H1 (cell line): ENCODE data around the gene MLANA. TPM values are rescaled to one million over a fixed set of nuclear protein-coding genes. Genes with fewer than 3 reads are reported as not detected.

ENCODE experiments used
- CTCF ChIA-PET: fragments of 300-600 bp; sonication (Branson Sonifier 250); formaldehyde crosslinking; loops from one replicate; lab custom pipeline; 2021; ENCODE audit not compliant: partially characterized antibody; lab: Charles Lee
- POLR2A ChIA-PET: fragments of 300-600 bp; sonication (Branson Sonifier 250); formaldehyde crosslinking; loops from one replicate; lab custom pipeline; 2021; ENCODE audit warnings: inconsistent platforms; ENCODE audit not compliant: partially characterized antibody; lab: Charles Lee
- DNase-seq, 2 experiments: peaks; one replicate each; pipeline versions ENCODE4 v3.0.0 to v3.0.0-alpha.2; 2010 to 2022; ENCODE audit warnings: low spot score in 2 of 2, low read depth in 1 of 2, mixed read lengths in 1 of 2
- FAIRE-seq: peaks from 2 replicates; lab custom pipeline; 2011; peaks lifted over from hg19 to GRCh38; lab: Jason Lieb, UNC
- H2AFZ ChIP-seq: 2 replicates; pipeline ENCODE4 v1.8.1; 2012; ENCODE audit warnings: low read length, inconsistent platforms
- H2AK5ac ChIP-seq: 2 replicates; pipeline ENCODE4 v1.6.1; 2013; ENCODE audit warnings: low read depth, low read length
- H2BK120ac ChIP-seq: replicated peaks from 2 replicates; pipeline ENCODE3; 2013; ENCODE audit warnings: low read depth, low read length, inconsistent platforms
- H2BK12ac ChIP-seq: 2 replicates; pipeline ENCODE4 v1.6.1; 2013; ENCODE audit warnings: low read depth, low read length
- H2BK15ac ChIP-seq: 2 replicates; pipeline ENCODE4 v1.6.1; 2013; ENCODE audit warnings: low read length
- H2BK20ac ChIP-seq: 2 replicates; pipeline ENCODE4 v1.6.1; 2013; ENCODE audit warnings: low read length
- H2BK5ac ChIP-seq: 2 replicates; pipeline ENCODE4 v1.6.1; 2013; ENCODE audit warnings: low read depth, low read length
- H3K14ac ChIP-seq: 2 replicates; pipeline ENCODE4 v1.6.1; 2013; ENCODE audit warnings: inconsistent platforms; ENCODE audit not compliant: insufficient read length
- H3K18ac ChIP-seq: 2 replicates; pipeline ENCODE4 v1.6.1; 2013; ENCODE audit warnings: low read length; ENCODE audit errors: extremely low read depth
- H3K23ac ChIP-seq: 2 replicates; pipeline ENCODE4 v1.6.1; 2013; ENCODE audit warnings: inconsistent platforms; ENCODE audit not compliant: insufficient read length
- H3K23me2 ChIP-seq: 2 replicates; pipeline ENCODE4 v1.6.1; 2013; ENCODE audit warnings: low read depth, low read length
- H3K27ac ChIP-seq: 2 replicates; pipeline ENCODE4 v1.6.1; 2011; ENCODE audit warnings: low read depth, low read length, inconsistent platforms
- H3K27me3 ChIP-seq, 4 experiments: replicated peaks in 1 of 4; 1 replicate in 1 of 4; 2 replicates in 3 of 4; pipeline versions ENCODE4 v1.6.1 to v1.8.1; 2011 to 2013; ENCODE audit warnings: low read length in 3 of 4, mild to moderate bottlenecking in 3 of 4, inconsistent platforms in 2 of 4, mixed read lengths in 2 of 4, moderate library complexity in 1 of 4; ENCODE audit not compliant: control insufficient read depth in 3 of 4, insufficient read depth in 3 of 4; ENCODE audit errors: extremely low read depth in 1 of 4
- H3K36me3 ChIP-seq, 4 experiments: 2 replicates each; pipeline versions ENCODE4 v1.6.1 to v1.8.1; 2011 to 2013; ENCODE audit warnings: mild to moderate bottlenecking in 4 of 4, low read length in 3 of 4, moderate library complexity in 2 of 4, control low read depth in 1 of 4, inconsistent platforms in 1 of 4; ENCODE audit not compliant: insufficient read depth in 4 of 4, control insufficient read depth in 2 of 4
- H3K4ac ChIP-seq: replicated peaks from 2 replicates; pipeline ENCODE3; 2013; ENCODE audit warnings: low read length, low read depth, mixed read lengths, inconsistent platforms; ENCODE audit not compliant: insufficient read length
- H3K4me1 ChIP-seq, 4 experiments: replicated peaks in 1 of 4; 1 replicate in 1 of 4; 2 replicates in 3 of 4; pipeline versions ENCODE4 v1.6.1 to v1.8.1; 2011 to 2013; ENCODE audit warnings: low read length in 3 of 4, inconsistent platforms in 2 of 4, mixed read lengths in 1 of 4; ENCODE audit not compliant: insufficient read depth in 4 of 4, control insufficient read depth in 3 of 4
- H3K4me2 ChIP-seq, 2 experiments: 2 replicates each; pipeline versions ENCODE4 v1.6.1 to v1.8.1; 2011 to 2013; ENCODE audit warnings: low read depth in 2 of 2, low read length in 2 of 2, control low read depth in 1 of 2, inconsistent platforms in 1 of 2, mild to moderate bottlenecking in 1 of 2; ENCODE audit not compliant: insufficient read depth in 1 of 2
- H3K4me3 ChIP-seq, 4 experiments: fragments of 200-600, 300-600 bp in 1 of 4; sonication (generic), shearing (Covaris generic), sonication (Bioruptor Twin) in 1 of 4; 2 replicates each; pipeline versions ENCODE4 v1.5.1 to v1.8.1; 2011 to 2016; ENCODE audit warnings: low read length in 4 of 4, low read depth in 3 of 4, control low read depth in 2 of 4, inconsistent platforms in 2 of 4, mild to moderate bottlenecking in 2 of 4, mixed read lengths in 1 of 4, moderate library complexity in 1 of 4; ENCODE audit not compliant: insufficient read depth in 2 of 4; ENCODE audit errors: extremely low read depth in 1 of 4
- H3K56ac ChIP-seq: replicated peaks from 2 replicates; pipeline ENCODE3; 2013; ENCODE audit warnings: low read depth, mild to moderate bottlenecking, mixed read lengths, low read length, inconsistent platforms; ENCODE audit not compliant: insufficient read length
- H3K79me1 ChIP-seq: 2 replicates; pipeline ENCODE4 v1.6.1; 2013; ENCODE audit warnings: low read depth, low read length, control low read depth
- H3K79me2 ChIP-seq, 2 experiments: 2 replicates each; pipeline versions ENCODE4 v1.6.1 to v1.8.1; 2012 to 2013; ENCODE audit warnings: low read length in 2 of 2, mild to moderate bottlenecking in 2 of 2, inconsistent platforms in 1 of 2; ENCODE audit not compliant: insufficient read depth in 2 of 2, control insufficient read depth in 1 of 2
- H3K9ac ChIP-seq, 4 experiments: replicated peaks in 1 of 4; 1 replicate in 1 of 4; 2 replicates in 3 of 4; pipeline versions ENCODE4 v1.6.1 to v1.8.1; 2011 to 2013; ENCODE audit warnings: low read depth in 3 of 4, low read length in 3 of 4, control low read depth in 2 of 4, mild to moderate bottlenecking in 2 of 4, moderate library complexity in 2 of 4, inconsistent platforms in 1 of 4; ENCODE audit errors: extremely low read depth in 1 of 4
- H3K9me3 ChIP-seq, 2 experiments: 2 replicates each; pipeline versions ENCODE4 v1.6.1 to v1.8.1; 2012 to 2013; ENCODE audit warnings: mild to moderate bottlenecking in 2 of 2, moderate library complexity in 2 of 2, control low read depth in 1 of 2, inconsistent platforms in 1 of 2, low read depth in 1 of 2, low read length in 1 of 2, mixed read lengths in 1 of 2; ENCODE audit not compliant: insufficient read depth in 2 of 2
- H4K20me1 ChIP-seq, 2 experiments: replicated peaks in 1 of 2; 2 replicates each; pipeline versions ENCODE3 to v1.8.1; 2011 to 2013; ENCODE audit warnings: inconsistent platforms in 2 of 2, low read length in 2 of 2, mild to moderate bottlenecking in 1 of 2; ENCODE audit not compliant: insufficient read depth in 2 of 2, control insufficient read depth in 1 of 2
- H4K5ac ChIP-seq: 2 replicates; pipeline ENCODE4 v1.6.1; 2013; ENCODE audit warnings: low read length, low read depth, mixed read lengths, inconsistent platforms; ENCODE audit not compliant: insufficient read length
- H4K8ac ChIP-seq: 2 replicates; pipeline ENCODE4 v1.8.0; 2013; ENCODE audit warnings: mild to moderate bottlenecking, moderate library complexity, low read length, inconsistent platforms; ENCODE audit not compliant: insufficient read depth; ENCODE audit errors: extremely low read depth
- H4K91ac ChIP-seq: replicated peaks from 2 replicates; pipeline ENCODE3; 2013; ENCODE audit warnings: low read length, mixed read lengths, inconsistent platforms; ENCODE audit not compliant: insufficient read length
- CBX8 ChIP-seq: fragments of 300-800, 300-1000 bp; sonication (generic); IDR thresholded peaks from 2 replicates; pipeline ENCODE4 v1.7.1; 2016; ENCODE audit warnings: low read depth, low read length, borderline replicate concordance
- CHD1 ChIP-seq: IDR thresholded peaks from 2 replicates; pipeline ENCODE4 v1.6.1; 2012; ENCODE audit warnings: low read depth, low read length, improper control_type of control experiment
- EGR1 ChIP-seq: IDR thresholded peaks from 2 replicates; pipeline ENCODE4 v1.6.1; 2011; ENCODE audit warnings: low read depth, low read length, borderline replicate concordance
- JUND ChIP-seq: IDR thresholded peaks from 2 replicates; pipeline ENCODE4 v1.6.1; 2011; ENCODE audit warnings: mild to moderate bottlenecking, improper control_type of control experiment, low read length
- MAFK ChIP-seq: IDR thresholded peaks from 2 replicates; pipeline ENCODE4 v1.6.1; 2012; ENCODE audit warnings: low read depth, mild to moderate bottlenecking, improper control_type of control experiment, low read length
- NRF1 ChIP-seq: IDR thresholded peaks from 2 replicates; pipeline ENCODE4 v1.6.1; 2011; ENCODE audit warnings: mild to moderate bottlenecking, low read depth, low read length, improper control_type of control experiment
- POLR2AphosphoS5 ChIP-seq: IDR thresholded peaks from 2 replicates; pipeline ENCODE4 v1.6.1; 2011; ENCODE audit warnings: low read depth, low read length
- RAD21 ChIP-seq, 2 experiments: IDR thresholded peaks in 1 of 2; conservative IDR thresholded peaks in 1 of 2; 2 replicates each; pipeline ENCODE4 v1.6.1; 2011; ENCODE audit warnings: low read depth in 2 of 2, low read length in 2 of 2, improper control_type of control experiment in 1 of 2, inconsistent platforms in 1 of 2, mild to moderate bottlenecking in 1 of 2, moderate library complexity in 1 of 2
- SP1 ChIP-seq: IDR thresholded peaks from 2 replicates; pipeline ENCODE4 v1.6.1; 2011; ENCODE audit warnings: low read depth, low read length
- TAF1 ChIP-seq: IDR thresholded peaks from 2 replicates; pipeline ENCODE4 v1.6.1; 2011; ENCODE audit warnings: mild to moderate bottlenecking, low read depth, low read length
- whole genome bisulfite sequencing, 2 experiments: shearing (Covaris generic) in 1 of 2; methylation state at CpG; one replicate each; pipeline versions ENCODE4 v1.1.6 to v1.1.7; 2013 to 2015; ENCODE audit warnings: low lambda C conversion rate in 2 of 2, mixed read lengths in 2 of 2, inconsistent platforms in 1 of 2, low coverage in 1 of 2, missing lambda C conversion rate in 1 of 2; ENCODE audit not compliant: insufficient replicate concordance in 2 of 2, insufficient coverage in 1 of 2, insufficient read length in 1 of 2; ENCODE audit errors: extremely low coverage in 1 of 2, missing lambda C conversion rate in 1 of 2; 5-methylcytosine and 5-hydroxymethylcytosine counted together
- polyA plus RNA-seq, 7 experiments: library from polyadenylated mRNA; depleted of rRNA in 3 of 7; stranded (reverse) in 5 of 7; unstranded in 2 of 7; fragments of >200 nt in 5 of 7; fragments of 200-250 nt in 2 of 7; gene quantifications; 1 replicate in 5 of 7; 2 replicates in 1 of 7; 4 replicates in 1 of 7; pipeline versions ENCODE4 v1.2.1 to v1.2.3, GENCODE V29; 2011 to 2013; ENCODE audit warnings: missing spikeins in 2 of 7, mixed read lengths in 2 of 7
- total RNA-seq: library from RNA; stranded (reverse); fragmentation: NEBNext Ultra II Directional; extraction: Animal tissue kit (Norgen Biotek cat#: 25700); gene quantifications from 2 replicates; pipeline ENCODE4 v1.2.1, GENCODE V29; 2021
- TF ChIP-seq, protein P1 (sequence below): IDR thresholded peaks from 2 replicates; pipeline ENCODE4 v1.6.1; 2012; ENCODE audit warnings: low read length, inconsistent platforms

MLANA gene
- total and polyA plus RNA-seq, 2 of the 8 experiments (the other 6 are each of a cell fraction or from before 2014, with no cell fraction given), result not detected

DNA sequence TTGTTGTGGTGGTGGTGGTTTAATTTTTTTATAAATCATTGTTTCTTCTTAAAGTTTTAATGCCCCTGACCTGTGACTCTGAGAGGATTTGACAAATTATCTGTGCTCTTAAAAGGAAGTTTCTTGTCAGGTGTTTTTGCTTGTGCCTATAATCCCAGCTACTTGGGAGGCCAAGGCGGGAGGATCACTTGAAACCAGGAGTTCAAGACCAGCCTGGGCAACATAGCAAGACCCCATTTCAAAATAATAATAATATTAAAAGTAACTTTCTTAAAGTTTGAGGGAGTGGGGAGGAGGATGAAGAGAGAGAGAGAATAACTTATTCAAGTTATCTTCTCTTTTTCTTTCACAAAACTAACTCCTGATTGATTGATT lies 45.5 kb upstream of the MLANA start:
- Histone ChIP-seq H3K36me3 (no peaks in the 10 kb centered on the region), H3K9me3 (0 out of 4 replicates have a peak, but pooled peaks cover 0 to 3% of the 10 kb centered on the region in 2 experiments), H3K14ac (no peak overlapping the region), H4K8ac (no peak overlapping the region), H2AFZ (no peak overlapping the region), H4K20me1 (no peaks in the 10 kb centered on the region), H3K23ac (no peak overlapping the region), H3K4me2 (no peak overlapping the region), H3K27ac (no peak overlapping the region), H3K18ac (no peak overlapping the region), H2BK20ac (no peak overlapping the region), H3K79me1 (no peaks in the 10 kb centered on the region), H3K56ac (no peak overlapping the region), H3K4me3 (no peak overlapping the region), H3K27me3 (no peaks in the 10 kb centered on the region), H2BK5ac (no peak overlapping the region), H2AK5ac (no peak overlapping the region), H2BK120ac (no peak overlapping the region), H4K91ac (no peak overlapping the region), H3K23me2 (no peaks in the 10 kb centered on the region), H4K5ac (no peak overlapping the region), H3K4ac (no peak overlapping the region), H3K4me1 (peaks cover 0 to 5% (median 0%) of the 10 kb centered on the region in 4 experiments; a peak in 1 of 7 replicates), H3K9ac (no peak overlapping the region), H2BK15ac (no peak overlapping the region), H2BK12ac (no peak overlapping the region), H3K79me2 (no peaks in the 10 kb centered on the region)
- TF ChIP-seq, protein P1, sequence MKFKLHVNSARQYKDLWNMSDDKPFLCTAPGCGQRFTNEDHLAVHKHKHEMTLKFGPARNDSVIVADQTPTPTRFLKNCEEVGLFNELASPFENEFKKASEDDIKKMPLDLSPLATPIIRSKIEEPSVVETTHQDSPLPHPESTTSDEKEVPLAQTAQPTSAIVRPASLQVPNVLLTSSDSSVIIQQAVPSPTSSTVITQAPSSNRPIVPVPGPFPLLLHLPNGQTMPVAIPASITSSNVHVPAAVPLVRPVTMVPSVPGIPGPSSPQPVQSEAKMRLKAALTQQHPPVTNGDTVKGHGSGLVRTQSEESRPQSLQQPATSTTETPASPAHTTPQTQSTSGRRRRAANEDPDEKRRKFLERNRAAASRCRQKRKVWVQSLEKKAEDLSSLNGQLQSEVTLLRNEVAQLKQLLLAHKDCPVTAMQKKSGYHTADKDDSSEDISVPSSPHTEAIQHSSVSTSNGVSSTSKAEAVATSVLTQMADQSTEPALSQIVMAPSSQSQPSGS, result no peak
- TF ChIP-seq CHD1 (no peak), NRF1 (no peak), RAD21 (IDR thresholded peaks at IDR 0.05 in 1 of 2, conservative IDR thresholded peaks at IDR 0.05 in 1 of 2; ENCODE audit: low read depth in 2 of 2, low read length in 2 of 2) (no peak), CBX8 (no peak), TAF1 (no peak), SP1 (no peak), JUND (no peak), MAFK (no peak), EGR1 (no peak), POLR2AphosphoS5 (no peak)
- no peak for DNase-seq
- 94% methylated on average over 1 of the region's 1 CpG; no CpG with 5 or more reads in 1 of the 2 experiments for WGBS, 2 experiments
- ChIA-PET POLR2A (no interaction called here), CTCF (interaction anchor here (1.0 to 1.8 kb wide), 2 partner anchors 14 to 24 kb away, joined by 3 read pairs; no protein-coding TSS in a partner anchor)
- FAIRE-seq, result no peak
